DOHH2 (cell line): ENCODE results near the gene GPATCH8.
"Not testable (repeated sequence)": the region's sequence is repeated elsewhere in the genome, so short reads cannot be mapped to it uniquely, and the experiment has no call there.

ENCODE experiments used
- H3F3A ChIP-seq: fragments of 200-600 bp; sonication (generic), shearing (Covaris generic); 2 replicates; pipeline ENCODE4 v1.6.0; 2016; ENCODE audit warnings: antibody characterized with exemption, mild to moderate bottlenecking; ENCODE audit not compliant: control insufficient read depth, insufficient read depth
- H3K27ac ChIP-seq: fragments of 200-600 bp; sonication (generic); 2 replicates; pipeline ENCODE4 v1.5.1; 2014; ENCODE audit warnings: low read depth, mild to moderate bottlenecking, low read length, moderate library complexity
- H3K27me3 ChIP-seq: fragments of 200-600 bp; sonication (generic); 2 replicates; pipeline ENCODE4 v1.6.1; 2014; ENCODE audit warnings: mild to moderate bottlenecking, low read length, mixed read lengths; ENCODE audit not compliant: control insufficient read depth
- H3K36me3 ChIP-seq: fragments of 200-600 bp; sonication (generic); 2 replicates; pipeline ENCODE4 v1.6.1; 2014; ENCODE audit warnings: mild to moderate bottlenecking, low read length, moderate library complexity, mixed read lengths; ENCODE audit not compliant: control insufficient read depth
- H3K4me1 ChIP-seq: fragments of 200-600 bp; sonication (generic); 2 replicates; pipeline ENCODE4 v1.6.1; 2014; ENCODE audit warnings: mild to moderate bottlenecking, low read length, mixed read lengths; ENCODE audit not compliant: control insufficient read depth
- H3K4me2 ChIP-seq: fragments of 200-600 bp; sonication (generic); 2 replicates; pipeline ENCODE4 v1.6.0; 2014; ENCODE audit warnings: mild to moderate bottlenecking, low read length, moderate library complexity
- H3K4me3 ChIP-seq: fragments of 200-600 bp; sonication (generic); 2 replicates; pipeline ENCODE4 v1.5.1; 2014; ENCODE audit warnings: mild to moderate bottlenecking, low read length, mixed read lengths
- H3K79me2 ChIP-seq: fragments of 200-600 bp; sonication (generic); 2 replicates; pipeline ENCODE4 v1.6.1; 2014; ENCODE audit warnings: mild to moderate bottlenecking, low read length, mixed read lengths; ENCODE audit not compliant: control insufficient read depth
- H3K9me2 ChIP-seq: fragments of 200-600 bp; sonication (generic); replicated peaks from 2 replicates; pipeline ENCODE4 v1.6.1; 2014; ENCODE audit warnings: mild to moderate bottlenecking, low read length, mixed read lengths; ENCODE audit not compliant: control insufficient read depth
- H3K9me3 ChIP-seq: fragments of 200-600 bp; sonication (generic); 2 replicates; pipeline ENCODE4 v1.6.1; 2014; ENCODE audit warnings: antibody characterized with exemption, low read length, mixed read lengths; ENCODE audit not compliant: control insufficient read depth, insufficient read depth
- H4K20me1 ChIP-seq: fragments of 200-600 bp; sonication (generic); 2 replicates; pipeline ENCODE4 v1.6.0; 2014; ENCODE audit warnings: low read depth, mild to moderate bottlenecking, antibody characterized with exemption, low read length, moderate library complexity; ENCODE audit not compliant: control insufficient read depth, insufficient read depth
- EZH2phosphoT487 ChIP-seq: fragments of 200-600 bp; sonication (generic); IDR thresholded peaks from 2 replicates; pipeline ENCODE4 v1.6.1; 2017; ENCODE audit warnings: borderline replicate concordance, mild to moderate bottlenecking, antibody characterized with exemption, low read length, moderate library complexity, mixed read lengths
- TF ChIP-seq, protein P1 (sequence below): fragments of 200-600 bp; sonication (generic); IDR thresholded peaks from one replicate; pipeline ENCODE4 v1.5.1; 2014; ENCODE audit warnings: antibody characterized with exemption, mild to moderate bottlenecking, low read depth, low read length; ENCODE audit not compliant: poor library complexity, severe bottlenecking

Gene GPATCH8

DNA sequence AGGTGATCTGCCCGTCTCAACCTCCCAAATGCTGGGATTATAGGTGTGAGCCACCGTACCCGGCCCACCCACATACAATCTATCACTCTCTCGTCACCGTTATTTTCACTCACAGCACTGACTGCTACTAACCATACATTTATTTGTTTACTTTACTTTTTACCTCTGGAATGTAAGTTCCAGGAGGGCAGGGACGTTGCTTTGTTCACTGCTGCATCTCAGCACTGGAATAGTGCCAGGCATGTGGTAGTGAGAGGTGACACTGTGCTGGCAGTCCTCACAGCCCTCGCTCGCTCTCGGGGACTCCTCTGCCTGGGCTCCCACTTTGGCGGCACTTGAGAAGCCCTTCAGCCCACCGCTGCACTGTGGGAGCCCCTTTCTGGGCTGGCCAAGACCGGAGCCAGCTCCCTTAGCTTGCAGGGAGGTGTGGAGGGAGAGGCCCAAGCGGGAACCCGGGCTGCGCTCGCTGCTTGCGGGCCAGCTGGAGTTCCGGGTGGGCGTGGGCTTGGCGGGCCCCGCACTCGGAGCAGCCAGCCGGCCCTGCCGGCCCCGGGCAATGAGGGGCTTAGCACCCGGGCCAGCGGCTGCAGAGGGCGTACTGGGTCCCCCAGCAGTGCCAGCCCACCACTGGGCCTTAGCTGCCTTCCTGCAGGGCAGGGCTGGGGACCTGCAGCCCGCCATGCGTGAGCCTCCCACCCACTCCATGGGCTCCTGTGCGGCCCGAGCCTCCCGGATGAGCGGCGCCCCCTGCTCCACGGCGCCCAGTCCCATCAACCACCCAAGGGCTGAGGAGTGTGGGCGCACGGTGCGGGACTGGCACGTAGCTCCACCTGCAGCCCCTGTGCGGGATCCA, 134.6 kb downstream of the GPATCH8 start:
- H3F3A ChIP-seq, H3K27ac ChIP-seq, H3K4me1 ChIP-seq, H3K36me3 ChIP-seq, H4K20me1 ChIP-seq, H3K4me2 ChIP-seq, H3K9me2 ChIP-seq, H3K4me3 ChIP-seq, H3K9me3 ChIP-seq, H3K79me2 ChIP-seq: not testable (repeated sequence)
- peaks cover 28% of the 10 kb centered on the region for H3K27me3 ChIP-seq

DNA sequence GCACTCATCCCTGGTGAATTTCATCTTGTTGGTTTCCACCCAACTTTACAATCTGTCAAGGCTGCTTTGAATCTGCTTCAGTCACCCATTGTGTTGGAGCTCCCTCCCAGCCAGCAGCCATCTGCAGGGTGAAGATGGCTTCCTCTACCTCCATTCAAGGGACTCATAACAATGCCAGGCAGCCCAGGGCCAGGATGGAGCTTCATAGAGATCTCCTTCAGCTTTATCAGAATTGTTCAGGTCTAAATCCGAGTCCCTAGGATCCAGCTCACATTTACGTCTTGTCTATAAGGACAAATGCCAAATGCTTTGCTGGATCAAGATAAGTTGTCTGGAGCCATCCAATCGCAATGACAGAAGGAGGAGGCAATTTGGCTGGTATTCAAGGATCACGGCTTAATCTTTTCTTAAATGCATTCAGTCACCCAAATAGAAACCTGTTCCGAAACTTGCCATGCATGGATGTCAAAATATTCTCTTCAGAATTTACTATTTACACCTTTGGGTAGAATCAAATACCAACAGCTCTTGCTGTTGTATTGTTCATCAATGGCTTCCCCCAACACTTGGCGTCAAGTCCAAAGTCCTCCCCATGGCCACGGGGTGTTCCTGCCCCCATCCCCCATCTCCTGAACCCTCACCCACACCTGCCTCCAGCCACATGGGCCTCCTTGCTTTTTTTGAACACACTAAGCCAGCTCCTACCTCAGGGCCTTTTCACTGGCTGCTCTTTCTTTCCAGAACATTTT, 135.8 kb downstream of the GPATCH8 start:
- peaks cover 37% of the 10 kb centered on the region for H3K27me3 ChIP-seq
- H3K9me2 ChIP-seq, result no peaks in the 10 kb centered on the region

DNA sequence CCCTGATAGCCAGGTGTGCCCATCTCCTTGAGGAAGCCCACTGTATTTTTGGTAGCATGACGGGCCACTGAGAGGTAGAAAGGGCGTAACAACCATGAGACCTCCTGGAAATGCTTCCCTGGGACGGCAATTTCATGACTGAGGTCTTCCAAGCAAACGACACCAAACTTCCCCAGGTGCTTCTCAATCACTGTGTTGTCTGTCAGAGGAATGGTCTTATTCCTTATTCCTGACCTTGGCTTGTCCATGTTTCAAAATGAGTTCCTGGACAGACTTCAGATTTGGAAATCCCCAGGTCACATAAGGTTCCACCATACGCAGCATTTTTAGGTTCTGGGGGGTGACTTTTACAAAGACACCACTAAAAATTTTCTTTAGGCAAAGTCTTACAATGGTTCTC, 138.2 kb downstream of the GPATCH8 start:
- H3K79me2 ChIP-seq, H3K9me3 ChIP-seq, H3K36me3 ChIP-seq, H4K20me1 ChIP-seq, H3K4me2 ChIP-seq, H3K27ac ChIP-seq, H3K4me3 ChIP-seq, H3F3A ChIP-seq, H3K9me2 ChIP-seq: not testable (repeated sequence)
- Histone ChIP-seq H3K27me3 (peaks cover 40% of the 10 kb centered on the region), H3K4me1 (peaks cover 39% of the 10 kb centered on the region)

More for the DNA sequence above, 135.8 kb downstream of the GPATCH8 start:
- Histone ChIP-seq H3K79me2 (no peaks in the 10 kb centered on the region), H3K36me3 (no peaks in the 10 kb centered on the region), H4K20me1 (no peaks in the 10 kb centered on the region), H3K9me3 (no peaks in the 10 kb centered on the region), H3K27ac (no peak overlapping the region), H3F3A (no peaks in the 10 kb centered on the region), H3K4me1 (peaks cover 15% of the 10 kb centered on the region), H3K4me3 (no peak overlapping the region), H3K4me2 (no peak overlapping the region)
- no peak for TF ChIP-seq EZH2phosphoT487
- TF ChIP-seq, protein P1, sequence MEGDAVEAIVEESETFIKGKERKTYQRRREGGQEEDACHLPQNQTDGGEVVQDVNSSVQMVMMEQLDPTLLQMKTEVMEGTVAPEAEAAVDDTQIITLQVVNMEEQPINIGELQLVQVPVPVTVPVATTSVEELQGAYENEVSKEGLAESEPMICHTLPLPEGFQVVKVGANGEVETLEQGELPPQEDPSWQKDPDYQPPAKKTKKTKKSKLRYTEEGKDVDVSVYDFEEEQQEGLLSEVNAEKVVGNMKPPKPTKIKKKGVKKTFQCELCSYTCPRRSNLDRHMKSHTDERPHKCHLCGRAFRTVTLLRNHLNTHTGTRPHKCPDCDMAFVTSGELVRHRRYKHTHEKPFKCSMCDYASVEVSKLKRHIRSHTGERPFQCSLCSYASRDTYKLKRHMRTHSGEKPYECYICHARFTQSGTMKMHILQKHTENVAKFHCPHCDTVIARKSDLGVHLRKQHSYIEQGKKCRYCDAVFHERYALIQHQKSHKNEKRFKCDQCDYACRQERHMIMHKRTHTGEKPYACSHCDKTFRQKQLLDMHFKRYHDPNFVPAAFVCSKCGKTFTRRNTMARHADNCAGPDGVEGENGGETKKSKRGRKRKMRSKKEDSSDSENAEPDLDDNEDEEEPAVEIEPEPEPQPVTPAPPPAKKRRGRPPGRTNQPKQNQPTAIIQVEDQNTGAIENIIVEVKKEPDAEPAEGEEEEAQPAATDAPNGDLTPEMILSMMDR, result no peak

DNA sequence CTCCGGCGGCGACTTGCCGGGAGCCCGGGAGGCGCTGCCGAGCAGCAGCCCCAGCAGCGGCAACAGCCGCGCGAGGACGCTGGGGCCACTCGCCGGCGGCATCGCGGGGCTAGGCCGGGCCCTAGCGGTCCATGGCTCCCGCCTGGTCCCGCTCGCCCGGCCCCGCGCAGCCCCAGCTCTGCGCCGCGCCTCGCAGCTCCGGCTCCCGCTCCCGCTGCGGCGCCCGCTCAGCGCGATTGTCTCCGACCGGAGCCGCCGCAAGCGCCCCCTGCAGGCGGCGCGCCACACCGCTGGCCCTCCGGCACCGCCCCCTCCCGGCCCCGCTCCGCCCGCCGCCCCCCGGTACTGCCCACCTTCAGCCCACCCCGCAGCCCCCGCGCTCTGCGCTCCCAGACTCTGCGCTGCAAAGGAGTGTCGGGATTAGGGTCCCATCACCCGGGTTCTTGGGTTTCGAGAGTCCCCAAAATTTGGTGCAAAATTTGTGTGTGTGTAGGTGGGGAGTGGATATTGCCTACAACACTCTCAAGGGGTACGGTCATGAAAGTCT, 139.5 kb downstream of the GPATCH8 start, which contains the start of gene FAM171A2:
FAM171A2 (minus strand) TSS at position 241 of the 547 bp plus-strand sequence; CDS start at position 102, 139 bp downstream.
- no peak within 1 kb of the TSS for H3K27ac ChIP-seq
- no peaks in the 10 kb centered on the region for H3K9me2 ChIP-seq
- H4K20me1 ChIP-seq, result no peaks in the 10 kb centered on the region
- H3K9me3 ChIP-seq, result no peaks in the 10 kb centered on the region
- peaks cover 40% of the 10 kb centered on the region for H3K27me3 ChIP-seq
- no peaks in the 10 kb centered on the region for H3F3A ChIP-seq
- H3K4me1 ChIP-seq, result peaks cover 52% of the 10 kb centered on the region
- H3K4me2 ChIP-seq, result peak within 1 kb of the TSS; percentile 95
- no peak for TF ChIP-seq EZH2phosphoT487
- TF ChIP-seq, protein P1, result peak; percentile 68
- no peaks in the 10 kb centered on the region for H3K36me3 ChIP-seq
- no peaks in the 10 kb centered on the region for H3K79me2 ChIP-seq
- H3K4me3 ChIP-seq, result peak within 1 kb of the TSS; percentile 80
